SW480 (cell line): ENCODE measurements around the gene INSM2.

Experiments used
- DNase-seq: peaks from one replicate; pipeline ENCODE4 v3.0.0-alpha.2; 2016; ENCODE audit warnings: low spot score

Gene INSM2, protein sequence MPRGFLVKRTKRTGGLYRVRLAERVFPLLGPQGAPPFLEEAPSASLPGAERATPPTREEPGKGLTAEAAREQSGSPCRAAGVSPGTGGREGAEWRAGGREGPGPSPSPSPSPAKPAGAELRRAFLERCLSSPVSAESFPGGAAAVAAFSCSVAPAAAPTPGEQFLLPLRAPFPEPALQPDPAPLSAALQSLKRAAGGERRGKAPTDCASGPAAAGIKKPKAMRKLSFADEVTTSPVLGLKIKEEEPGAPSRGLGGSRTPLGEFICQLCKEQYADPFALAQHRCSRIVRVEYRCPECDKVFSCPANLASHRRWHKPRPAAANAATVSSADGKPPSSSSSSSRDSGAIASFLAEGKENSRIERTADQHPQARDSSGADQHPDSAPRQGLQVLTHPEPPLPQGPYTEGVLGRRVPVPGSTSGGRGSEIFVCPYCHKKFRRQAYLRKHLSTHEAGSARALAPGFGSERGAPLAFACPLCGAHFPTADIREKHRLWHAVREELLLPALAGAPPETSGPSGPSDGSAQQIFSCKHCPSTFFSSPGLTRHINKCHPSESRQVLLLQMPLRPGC

DNA sequence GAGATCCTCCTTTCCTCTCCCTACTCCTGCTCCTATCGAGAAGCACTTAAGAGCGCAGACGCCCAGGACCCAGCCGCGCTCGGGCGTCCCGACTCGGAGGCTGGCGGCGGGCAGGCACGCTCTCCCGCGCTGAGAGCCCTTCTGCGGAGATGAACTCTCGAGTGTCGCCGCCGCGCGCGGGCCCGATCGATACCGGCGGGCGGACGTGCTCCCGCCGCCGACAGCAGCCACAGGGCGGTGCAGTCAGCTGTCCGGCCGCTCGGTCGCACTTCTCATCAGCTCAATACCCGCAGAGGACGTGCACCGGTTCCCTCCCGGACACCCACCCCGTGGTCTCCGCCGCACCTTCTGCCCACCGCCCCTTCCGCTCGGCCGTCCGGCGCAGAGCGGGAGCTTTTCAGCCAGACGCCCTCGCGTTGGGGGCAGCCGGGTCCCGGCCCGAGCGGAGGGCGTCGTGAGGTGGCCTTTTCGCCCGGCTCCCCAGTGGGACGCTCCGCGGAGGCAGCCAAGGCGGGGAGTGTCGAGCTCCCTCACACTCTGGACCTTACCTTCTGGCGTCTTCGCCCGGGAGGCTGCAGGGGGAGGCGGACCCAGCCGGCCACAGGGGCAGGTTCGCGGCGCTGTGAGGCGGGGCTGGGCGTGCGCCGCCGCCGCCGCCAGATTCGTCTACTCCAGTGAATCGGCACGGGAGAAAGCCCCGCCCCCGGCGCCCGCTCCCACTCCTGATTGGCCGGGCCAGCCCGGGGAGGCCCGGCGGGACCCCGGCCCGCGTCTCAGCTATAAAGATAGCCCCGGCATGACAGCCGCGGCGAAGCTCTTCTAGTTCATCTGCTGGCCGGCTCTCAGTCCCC lies at the start of gene INSM2:
TSS of gene INSM2 (plus strand) at position 808 of the 851 bp plus-strand sequence. CDS start 89 bp downstream, outside the sequence.
- DNase-seq, result peak; percentile 65

DNA sequence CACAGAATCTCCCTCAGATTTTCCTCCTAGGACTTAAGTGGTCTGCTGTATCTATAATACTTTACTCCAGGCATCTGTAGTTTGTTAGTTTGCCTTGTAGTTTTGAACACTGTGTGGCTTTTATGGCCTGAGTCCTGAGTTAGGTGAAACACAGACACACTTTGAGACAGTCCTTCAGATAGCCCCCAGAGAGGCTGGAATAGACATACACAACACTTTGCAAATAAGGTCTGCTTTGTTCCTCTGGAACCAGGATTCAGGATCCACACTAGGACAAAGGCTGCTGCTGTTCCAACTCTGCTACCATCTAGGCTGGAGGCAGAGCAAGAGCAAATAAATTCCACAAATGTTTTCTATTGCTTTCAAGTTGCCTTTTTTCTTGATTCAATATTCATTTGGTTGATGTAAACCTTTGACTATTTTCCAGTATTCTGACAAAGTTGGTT lies 41.4 kb upstream of the INSM2 start:
- no peak for DNase-seq

DNA sequence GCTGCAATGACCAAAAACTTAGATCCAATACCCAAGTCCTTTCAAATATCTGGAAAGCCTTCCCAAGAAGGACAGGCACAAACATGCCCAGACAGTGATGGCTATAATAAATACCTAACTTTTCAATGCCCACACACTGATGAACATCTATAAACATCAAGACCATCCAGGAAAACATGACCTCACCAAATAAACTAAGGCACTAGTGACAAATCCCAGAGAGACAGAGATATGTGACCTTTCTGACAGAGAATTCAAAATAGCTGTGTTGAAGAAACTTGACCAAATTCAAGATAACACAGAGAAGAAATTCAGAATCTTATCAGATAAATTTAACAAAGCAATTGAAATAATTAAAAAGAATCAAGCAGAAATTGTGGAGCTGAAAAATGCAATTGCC lies 38.7 kb upstream of the INSM2 start:
- no peak for DNase-seq

DNA sequence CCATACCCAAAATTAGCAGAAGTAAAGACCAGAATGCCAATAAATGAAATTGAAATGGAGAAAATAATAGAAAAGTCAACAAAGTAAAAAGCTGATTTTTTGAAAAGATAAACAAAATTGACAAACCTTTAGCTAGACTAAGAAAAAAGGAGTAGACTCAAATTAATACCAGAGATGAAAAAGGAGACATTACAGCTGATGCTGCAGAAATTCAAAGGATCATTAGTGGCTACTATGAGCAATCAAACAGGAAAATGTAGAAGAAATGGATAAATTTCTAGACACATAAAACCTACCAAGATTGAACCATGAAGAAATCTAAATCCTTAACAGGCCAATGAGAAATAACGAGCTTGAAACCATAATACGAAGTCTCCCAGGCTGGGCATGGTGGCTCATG lies 34.8 kb upstream of the INSM2 start:
- no peak for DNase-seq

DNA sequence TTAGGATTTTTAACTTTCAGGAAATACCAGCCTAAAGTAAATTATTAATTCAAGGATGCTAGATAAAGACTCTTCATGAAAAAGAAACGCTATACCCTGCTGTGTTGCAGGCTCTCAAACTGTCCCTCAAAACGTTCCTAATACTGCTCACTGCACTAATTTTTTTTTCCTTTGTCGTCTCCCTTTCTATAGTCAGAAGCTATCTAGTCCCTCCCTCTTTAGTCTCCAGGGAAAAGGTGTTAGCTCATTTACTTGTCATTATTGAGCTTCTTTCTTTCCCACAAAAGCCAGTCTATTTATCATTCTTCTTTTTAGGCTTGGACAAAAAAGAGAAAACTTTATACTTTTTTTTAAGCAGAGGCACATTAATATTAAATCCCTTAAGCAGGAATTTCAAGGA lies 30.3 kb upstream of the INSM2 start:
- DNase-seq, result no peak

DNA sequence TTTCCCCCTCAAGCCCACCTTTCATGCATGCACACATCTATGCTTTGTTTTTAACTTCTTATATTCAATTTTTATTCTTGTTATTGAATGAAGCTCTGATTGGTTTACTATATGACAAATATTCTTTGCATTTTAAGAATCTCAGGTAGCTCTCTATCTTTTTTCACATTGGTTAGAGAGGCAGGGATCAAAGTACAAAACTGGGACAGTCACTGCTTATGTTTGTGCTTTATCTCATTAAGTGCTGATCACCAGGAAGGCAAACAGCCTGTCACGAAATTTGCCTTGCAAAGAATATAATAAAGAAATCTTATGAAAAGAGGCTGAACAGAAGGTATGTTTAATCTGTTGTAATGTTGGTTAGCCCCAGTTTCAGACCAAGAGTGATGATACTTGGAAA lies 29.7 kb upstream of the INSM2 start:
- DNase-seq, result no peak

DNA sequence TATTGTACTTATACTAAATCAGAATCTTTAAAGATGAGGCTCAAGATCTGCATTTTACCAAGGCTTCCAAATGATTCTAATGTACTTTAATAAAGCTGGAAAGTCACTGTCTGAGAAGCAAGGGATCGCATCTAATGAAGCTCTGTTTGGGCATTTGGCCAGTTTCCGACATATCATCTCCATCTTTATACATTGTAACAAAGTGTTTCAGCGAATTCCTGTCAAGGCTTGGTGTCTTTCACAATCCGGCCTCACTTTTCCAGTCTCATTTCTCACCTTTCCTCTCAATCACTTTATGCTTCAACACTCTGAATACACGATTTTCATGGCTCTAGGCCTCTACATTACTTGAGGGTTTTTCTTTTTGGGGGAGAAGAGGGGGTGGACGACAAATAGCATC lies 27.5 kb upstream of the INSM2 start:
- DNase-seq, result no peak

DNA sequence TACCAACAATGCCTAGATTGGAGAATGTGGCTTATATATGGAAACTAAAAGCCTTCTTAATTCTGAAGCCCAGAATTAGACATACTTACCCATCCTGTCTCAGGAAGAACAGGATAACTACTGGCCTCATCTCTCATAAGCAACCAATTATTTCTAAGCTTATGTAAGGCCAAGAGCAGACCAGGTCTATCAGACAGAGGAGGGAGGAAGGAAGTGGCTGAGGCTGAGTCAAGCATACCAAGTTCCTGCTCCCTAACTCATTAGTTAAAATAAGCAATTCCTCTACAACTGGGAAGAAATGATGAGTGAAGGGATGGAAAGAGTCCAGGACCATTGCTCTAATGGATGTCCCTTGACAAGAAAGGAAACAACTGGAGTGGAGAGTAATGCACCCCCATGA lies 27.0 kb upstream of the INSM2 start:
- no peak for DNase-seq

DNA sequence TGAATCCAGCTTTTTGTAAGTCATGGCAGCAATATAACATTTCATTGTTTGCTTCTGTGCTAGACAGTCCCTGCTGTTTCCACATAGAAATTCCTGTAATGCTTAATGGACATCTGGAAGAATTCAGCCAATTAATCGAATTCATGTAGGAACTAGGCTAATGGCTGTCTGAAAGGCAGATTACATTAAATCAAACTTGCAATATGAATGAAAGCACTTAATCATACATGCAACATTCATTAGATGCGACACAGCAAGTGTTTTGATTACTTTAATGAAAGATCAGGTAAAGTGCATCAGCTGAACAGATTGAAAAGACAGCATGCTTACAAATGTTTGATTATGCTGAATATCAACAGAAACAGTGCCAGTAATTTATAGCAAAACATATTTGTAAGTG lies 24.1 kb upstream of the INSM2 start:
- no peak for DNase-seq

DNA sequence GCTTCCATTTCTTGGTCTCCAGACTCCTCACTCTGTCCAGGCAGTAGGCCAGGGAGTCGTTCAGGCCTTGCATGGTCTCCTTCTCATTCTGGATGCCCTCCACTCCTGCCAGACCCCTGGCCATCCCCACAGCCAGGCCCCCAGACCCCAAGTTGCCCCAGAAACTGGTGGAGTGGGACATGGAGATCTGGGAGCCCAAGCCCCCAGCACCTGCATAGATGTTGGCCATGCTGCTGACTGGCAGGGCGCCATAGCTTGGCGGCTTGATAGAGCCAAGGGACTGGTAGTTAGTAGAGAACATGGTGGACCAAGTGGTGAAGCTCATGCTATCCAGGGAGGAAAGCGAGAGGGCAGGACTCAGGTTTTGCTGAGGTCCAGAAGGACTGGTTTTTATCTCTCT lies 21.2 kb upstream of the INSM2 start:
- no peak for DNase-seq

DNA sequence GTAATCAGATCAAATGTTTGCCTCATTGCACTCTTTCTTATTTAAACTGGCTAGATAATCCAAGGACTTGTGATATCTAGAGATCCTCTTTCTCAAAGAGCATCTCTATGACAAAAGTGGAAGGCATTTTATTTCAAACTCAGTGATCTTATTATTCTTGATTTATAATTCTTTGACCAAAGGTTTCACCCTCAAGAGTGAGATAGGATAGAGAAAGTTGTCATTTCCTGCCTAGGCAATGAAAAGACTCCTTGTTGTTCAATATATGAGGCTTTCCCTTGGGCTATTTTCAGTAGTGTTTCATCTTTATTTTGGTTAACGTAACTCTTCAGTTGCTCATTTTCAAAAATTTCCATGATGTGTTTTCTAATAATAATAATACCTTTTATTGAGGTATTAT lies 18.0 kb upstream of the INSM2 start:
- DNase-seq, result no peak

DNA sequence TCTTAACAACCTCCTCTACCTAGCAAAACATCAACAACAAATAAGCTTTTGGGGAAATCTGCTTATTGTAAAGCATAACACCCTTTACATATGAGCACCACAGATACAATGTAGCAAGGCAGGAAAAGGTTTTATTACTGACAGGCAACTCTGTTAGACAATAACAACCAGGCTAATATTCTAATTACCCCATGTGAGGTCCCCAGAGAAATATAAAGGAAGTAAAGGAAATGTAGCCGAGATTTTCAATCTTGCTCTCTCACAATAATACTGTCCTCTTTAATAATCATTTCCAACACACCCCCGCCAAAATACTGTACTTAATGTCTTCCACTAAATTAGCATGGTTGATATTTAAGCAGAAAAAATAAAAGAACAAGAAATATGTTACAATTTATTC lies 14.0 kb upstream of the INSM2 start:
- no peak for DNase-seq

DNA sequence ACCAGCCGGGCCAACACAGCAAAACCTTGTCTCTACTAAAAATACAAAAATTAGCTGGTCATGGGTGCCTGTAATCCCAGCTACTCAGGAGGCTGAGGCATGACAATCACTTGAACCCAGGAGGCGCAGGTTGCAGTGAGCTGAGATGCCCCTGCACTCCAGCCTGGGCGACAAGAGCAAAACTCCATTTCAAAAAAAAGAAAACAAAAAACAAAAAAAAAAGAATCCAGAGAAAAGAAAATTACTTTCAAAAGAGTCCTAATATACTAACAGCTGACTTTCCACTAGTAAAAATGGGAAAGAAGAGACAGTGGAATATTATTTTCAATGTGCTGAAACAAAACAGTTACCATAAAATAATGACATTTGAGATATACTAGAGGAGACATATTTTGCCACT lies 8.3 kb upstream of the INSM2 start:
- DNase-seq, result no peak

DNA sequence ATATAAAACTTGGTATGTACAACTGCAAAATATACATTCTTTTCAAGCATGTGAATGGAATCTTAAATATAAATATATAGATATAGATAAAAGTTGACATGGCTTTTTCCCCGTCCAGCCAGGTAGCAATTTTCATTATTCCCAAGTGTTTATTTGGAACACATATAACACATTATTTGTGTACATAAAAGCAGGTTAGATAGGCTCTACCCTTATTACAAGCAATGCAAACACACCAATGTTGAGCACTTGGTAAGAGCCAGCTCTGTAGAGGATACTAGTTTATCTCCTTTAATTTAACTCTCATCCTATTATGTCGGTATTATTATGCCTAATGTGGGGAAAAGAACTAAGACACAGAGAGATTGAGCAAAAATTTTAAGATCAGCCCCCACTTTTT lies 7.0 kb upstream of the INSM2 start:
- DNase-seq, result no peak

DNA sequence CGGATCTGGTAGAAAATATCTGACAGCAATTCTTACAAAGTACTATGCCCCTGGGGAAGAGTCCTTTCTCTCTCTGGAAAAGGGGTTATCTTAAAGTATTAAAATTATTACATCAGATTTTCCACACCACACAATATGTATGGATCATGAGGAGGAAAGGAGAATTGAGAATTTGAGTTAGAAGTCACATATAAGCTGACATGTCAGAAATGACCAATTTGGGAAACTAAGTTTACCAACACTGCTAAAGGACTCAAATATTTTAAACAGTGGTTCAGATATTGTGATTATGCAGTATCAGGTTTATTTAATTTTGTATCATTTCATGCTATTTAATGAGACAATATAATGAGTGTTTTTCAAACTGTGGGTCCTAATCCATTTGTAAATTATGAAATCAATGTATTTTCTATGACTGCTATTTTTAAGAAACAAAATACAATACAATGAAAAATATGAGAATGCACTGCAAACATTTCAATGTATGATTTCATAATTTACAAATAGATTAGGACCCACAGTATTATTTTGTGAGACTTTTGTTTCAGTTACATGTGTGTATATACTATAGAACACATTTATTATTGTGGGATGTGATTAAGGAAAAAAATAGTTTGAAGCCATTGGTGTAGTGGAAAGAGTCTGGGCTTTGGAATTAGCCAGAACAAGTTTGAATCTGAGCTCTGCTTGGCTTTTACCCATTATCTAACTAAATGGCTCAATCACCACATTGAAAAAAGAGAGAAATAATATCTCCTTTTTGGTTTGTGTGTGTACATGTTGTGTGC lies 1.8 kb upstream of the INSM2 start:
- no peak for DNase-seq

DNA sequence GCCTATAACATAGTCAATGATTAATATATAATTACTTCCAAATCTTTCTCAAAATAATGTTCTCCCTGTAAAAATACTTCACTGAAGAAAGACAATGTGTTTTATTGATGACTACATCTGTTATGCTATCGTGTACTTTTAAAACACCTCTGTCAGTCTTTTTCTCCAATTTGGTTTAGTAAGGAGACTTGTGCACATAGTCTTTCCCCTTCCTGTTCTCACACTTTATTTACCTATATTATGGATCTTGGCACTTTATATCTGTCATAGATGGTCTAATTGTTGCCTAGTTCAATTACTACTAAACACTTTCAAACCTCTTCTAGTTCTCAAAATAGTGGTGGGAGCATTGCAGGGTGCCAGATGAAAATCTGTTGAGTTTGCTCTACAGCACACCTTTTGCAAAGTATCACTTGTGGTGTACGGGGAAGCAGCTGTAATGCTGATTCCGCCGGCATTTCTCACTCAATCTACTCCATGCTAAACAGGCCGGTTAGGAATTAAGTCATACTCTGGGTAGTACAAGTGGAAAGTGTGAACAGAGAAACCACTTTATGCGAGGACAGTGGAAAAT lies 1.1 kb upstream of the INSM2 start:
- DNase-seq, result no peak

DNA sequence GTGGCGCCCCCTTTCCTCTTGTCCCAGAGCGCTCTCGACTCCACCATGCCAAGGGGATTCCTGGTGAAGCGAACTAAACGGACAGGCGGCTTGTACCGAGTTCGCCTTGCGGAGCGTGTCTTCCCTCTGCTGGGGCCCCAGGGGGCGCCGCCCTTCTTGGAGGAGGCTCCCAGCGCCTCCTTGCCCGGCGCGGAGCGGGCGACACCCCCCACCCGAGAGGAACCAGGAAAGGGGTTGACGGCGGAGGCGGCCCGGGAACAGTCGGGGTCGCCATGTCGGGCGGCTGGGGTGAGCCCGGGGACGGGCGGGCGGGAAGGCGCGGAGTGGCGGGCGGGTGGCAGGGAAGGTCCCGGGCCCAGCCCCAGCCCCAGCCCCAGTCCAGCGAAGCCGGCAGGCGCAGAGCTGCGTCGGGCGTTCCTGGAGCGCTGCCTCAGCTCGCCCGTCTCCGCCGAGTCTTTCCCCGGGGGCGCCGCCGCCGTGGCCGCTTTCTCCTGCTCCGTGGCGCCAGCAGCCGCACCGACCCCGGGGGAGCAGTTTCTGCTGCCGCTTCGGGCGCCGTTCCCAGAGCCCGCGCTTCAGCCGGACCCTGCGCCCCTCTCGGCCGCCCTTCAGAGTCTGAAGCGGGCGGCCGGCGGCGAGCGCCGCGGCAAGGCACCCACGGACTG lies 376 bp downstream of the INSM2 start:
- DNase-seq, result no peak

DNA sequence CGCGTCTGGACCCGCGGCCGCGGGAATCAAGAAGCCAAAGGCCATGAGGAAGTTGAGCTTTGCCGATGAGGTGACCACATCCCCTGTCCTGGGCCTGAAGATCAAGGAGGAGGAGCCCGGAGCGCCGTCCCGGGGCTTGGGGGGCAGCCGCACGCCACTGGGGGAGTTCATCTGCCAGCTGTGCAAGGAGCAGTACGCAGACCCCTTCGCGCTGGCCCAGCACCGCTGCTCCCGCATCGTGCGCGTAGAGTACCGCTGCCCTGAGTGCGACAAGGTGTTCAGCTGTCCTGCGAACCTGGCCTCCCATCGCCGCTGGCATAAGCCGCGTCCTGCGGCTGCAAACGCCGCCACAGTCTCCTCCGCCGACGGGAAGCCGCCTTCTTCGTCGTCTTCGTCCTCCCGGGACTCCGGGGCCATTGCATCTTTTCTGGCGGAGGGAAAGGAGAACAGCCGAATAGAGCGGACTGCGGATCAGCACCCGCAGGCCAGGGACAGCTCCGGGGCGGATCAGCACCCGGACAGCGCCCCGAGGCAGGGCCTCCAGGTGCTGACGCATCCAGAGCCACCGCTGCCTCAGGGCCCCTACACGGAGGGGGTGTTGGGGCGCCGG lies 1.0 kb downstream of the INSM2 start:
- peak; percentile 34 for DNase-seq

DNA sequence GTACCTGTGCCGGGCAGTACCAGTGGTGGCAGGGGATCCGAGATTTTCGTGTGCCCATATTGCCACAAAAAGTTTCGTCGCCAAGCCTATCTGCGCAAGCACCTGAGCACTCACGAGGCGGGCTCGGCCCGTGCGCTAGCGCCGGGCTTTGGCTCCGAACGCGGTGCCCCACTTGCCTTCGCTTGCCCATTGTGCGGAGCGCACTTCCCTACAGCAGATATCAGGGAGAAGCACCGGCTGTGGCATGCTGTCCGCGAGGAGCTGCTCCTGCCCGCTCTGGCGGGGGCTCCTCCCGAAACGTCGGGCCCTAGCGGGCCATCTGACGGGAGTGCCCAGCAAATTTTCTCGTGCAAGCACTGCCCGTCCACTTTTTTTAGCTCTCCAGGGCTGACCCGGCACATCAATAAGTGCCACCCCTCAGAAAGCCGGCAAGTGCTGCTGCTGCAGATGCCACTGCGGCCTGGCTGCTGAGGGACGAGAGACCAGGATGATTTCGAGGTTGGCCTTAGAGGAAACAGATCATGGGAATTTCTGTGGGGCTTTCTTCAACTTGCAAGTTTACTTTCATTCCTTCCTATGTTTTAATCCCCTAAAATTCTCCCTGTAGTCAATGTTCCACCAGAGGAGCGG lies 1.6 kb downstream of the INSM2 start:
- no peak for DNase-seq

DNA sequence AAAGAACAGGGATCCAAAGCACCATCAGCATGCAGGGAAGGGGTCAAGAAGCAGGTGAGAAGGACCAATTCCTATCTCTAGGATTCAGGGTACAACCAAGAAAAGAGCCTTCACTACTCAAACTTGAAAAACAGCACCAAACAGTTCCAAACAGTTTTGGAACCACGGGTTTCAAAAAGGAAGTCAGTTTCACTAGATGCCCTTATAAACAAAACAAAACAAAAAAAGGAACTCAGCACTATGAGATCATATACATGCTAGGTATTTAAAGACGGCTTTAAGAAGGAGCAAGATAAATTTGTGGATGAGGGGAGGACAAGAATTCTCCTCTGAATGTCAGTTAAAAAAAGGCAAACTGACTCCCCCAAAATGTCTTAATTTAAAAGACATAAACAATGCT lies 6.0 kb downstream of the INSM2 start:
- no peak for DNase-seq
